Parathyroid adenoma (tissue), 2 donors: ENCODE data around the gene PCYOX1L.

Experiments
- H2AFZ ChIP-seq: fragments of 300-600 bp; sonication (generic); one replicate; pipeline ENCODE4 v1.7.0; 2017; ENCODE audit warnings: antibody characterized with exemption, mild to moderate bottlenecking
- H3K27ac ChIP-seq: fragments of 300-600 bp; sonication (generic); one replicate; pipeline ENCODE4 v1.7.0; 2017
- H3K27me3 ChIP-seq: fragments of 300-600 bp; sonication (generic); one replicate; pipeline ENCODE4 v1.7.0; 2017; ENCODE audit warnings: low read length; ENCODE audit not compliant: control insufficient read depth, insufficient read depth
- H3K36me3 ChIP-seq: fragments of 300-600 bp; sonication (generic); one replicate; pipeline ENCODE4 v1.7.0; 2017; ENCODE audit warnings: low read length; ENCODE audit not compliant: control insufficient read depth, insufficient read depth
- H3K4me1 ChIP-seq: fragments of 300-600 bp; sonication (generic); one replicate; pipeline ENCODE4 v1.7.0; 2017; ENCODE audit warnings: control low read depth
- H3K4me2 ChIP-seq: fragments of 300-600 bp; sonication (generic); one replicate; pipeline ENCODE4 v1.7.0; 2017; ENCODE audit warnings: low read length
- H3K4me3 ChIP-seq: fragments of 300-600 bp; sonication (generic); one replicate; pipeline ENCODE4 v1.7.0; 2017; ENCODE audit warnings: low read depth, low read length
- H3K79me2 ChIP-seq: fragments of 300-600 bp; sonication (generic); one replicate; pipeline ENCODE4 v1.7.0; 2017; ENCODE audit warnings: control low read depth
- H3K9ac ChIP-seq: fragments of 300-600 bp; sonication (generic); one replicate; pipeline ENCODE4 v1.7.0; 2017; ENCODE audit warnings: mild to moderate bottlenecking
- H3K9me3 ChIP-seq: fragments of 300-600 bp; sonication (generic); one replicate; pipeline ENCODE4 v1.7.0; 2017; ENCODE audit warnings: low read length; ENCODE audit not compliant: control insufficient read depth
- TF ChIP-seq, protein P1 (sequence below): fragments of 300-600 bp; sonication (generic); IDR thresholded peaks from one replicate; pipeline ENCODE4 v1.7.0; 2017; ENCODE audit warnings: antibody characterized with exemption, mild to moderate bottlenecking
- donor health status: primary hyperparathyroidism.

PCYOX1L gene

DNA sequence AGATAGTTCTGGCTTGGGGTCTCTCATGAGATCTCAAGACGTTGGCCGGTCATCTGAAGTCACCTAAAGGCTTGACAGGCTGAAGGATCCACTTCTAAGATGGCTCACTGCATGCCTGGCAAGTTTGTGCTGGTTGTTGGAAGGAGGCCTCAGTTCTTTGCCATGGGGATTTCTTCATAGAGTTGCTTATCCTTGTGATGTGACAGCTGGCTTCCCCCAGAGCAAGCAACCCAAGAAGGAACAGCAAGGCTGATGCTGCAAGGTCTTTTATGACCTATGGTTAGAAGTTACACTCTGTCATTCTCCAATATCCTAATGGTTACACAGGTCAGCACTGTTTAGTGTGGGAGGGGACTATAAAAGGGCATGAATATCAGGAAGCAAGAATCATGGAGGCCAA, 33.2 kb upstream of the PCYOX1L start:
- H3K27ac ChIP-seq = no peak overlapping the region
- H3K9me3 ChIP-seq = no peaks in the 10 kb centered on the region
- no peaks in the 10 kb centered on the region for H3K79me2 ChIP-seq
- no peak overlapping the region for H3K4me3 ChIP-seq
- H3K9ac ChIP-seq = no peak overlapping the region
- no peaks in the 10 kb centered on the region for H3K36me3 ChIP-seq
- TF ChIP-seq, protein P1, sequence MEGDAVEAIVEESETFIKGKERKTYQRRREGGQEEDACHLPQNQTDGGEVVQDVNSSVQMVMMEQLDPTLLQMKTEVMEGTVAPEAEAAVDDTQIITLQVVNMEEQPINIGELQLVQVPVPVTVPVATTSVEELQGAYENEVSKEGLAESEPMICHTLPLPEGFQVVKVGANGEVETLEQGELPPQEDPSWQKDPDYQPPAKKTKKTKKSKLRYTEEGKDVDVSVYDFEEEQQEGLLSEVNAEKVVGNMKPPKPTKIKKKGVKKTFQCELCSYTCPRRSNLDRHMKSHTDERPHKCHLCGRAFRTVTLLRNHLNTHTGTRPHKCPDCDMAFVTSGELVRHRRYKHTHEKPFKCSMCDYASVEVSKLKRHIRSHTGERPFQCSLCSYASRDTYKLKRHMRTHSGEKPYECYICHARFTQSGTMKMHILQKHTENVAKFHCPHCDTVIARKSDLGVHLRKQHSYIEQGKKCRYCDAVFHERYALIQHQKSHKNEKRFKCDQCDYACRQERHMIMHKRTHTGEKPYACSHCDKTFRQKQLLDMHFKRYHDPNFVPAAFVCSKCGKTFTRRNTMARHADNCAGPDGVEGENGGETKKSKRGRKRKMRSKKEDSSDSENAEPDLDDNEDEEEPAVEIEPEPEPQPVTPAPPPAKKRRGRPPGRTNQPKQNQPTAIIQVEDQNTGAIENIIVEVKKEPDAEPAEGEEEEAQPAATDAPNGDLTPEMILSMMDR = no peak
- peaks cover 13% of the 10 kb centered on the region for H3K4me1 ChIP-seq
- no peak overlapping the region for H3K4me2 ChIP-seq
- no peaks in the 10 kb centered on the region for H3K27me3 ChIP-seq
- H2AFZ ChIP-seq = no peak overlapping the region

DNA sequence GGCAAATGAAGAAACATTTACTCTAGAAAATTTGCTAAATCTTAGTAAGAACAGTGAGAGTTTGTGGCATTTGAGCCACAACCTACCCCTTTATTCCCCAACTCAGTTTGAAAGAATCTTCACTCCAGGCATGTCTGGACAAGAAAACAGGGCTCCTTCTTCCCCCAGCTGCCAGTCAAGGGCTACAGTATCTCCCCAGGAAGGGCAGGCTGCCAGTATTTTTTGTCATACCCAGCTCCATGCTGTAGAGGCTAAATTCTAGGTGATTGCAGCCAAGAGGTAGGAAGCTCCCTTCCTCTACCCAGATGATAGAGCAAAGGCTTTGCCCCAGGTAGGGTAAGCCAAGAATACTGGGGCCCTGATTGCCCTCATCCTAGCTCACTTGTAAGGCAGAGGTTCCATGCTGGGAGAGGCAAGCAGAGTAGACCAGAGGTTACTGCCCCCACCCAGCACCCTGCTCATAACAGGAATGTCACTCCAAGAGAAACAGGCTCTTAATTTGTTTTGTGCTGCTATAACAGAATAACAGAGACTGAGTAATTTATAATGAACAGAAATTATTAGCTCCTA, 32.6 kb upstream of the PCYOX1L start:
- TF ChIP-seq, protein P1 = no peak
- Histone ChIP-seq H2AFZ (no peak overlapping the region), H3K4me1 (peaks cover 11% of the 10 kb centered on the region), H3K27me3 (no peaks in the 10 kb centered on the region), H3K4me2 (no peak overlapping the region), H3K9ac (no peak overlapping the region), H3K79me2 (no peaks in the 10 kb centered on the region), H3K36me3 (no peaks in the 10 kb centered on the region), H3K27ac (no peak overlapping the region), H3K4me3 (no peak overlapping the region), H3K9me3 (no peaks in the 10 kb centered on the region)

DNA sequence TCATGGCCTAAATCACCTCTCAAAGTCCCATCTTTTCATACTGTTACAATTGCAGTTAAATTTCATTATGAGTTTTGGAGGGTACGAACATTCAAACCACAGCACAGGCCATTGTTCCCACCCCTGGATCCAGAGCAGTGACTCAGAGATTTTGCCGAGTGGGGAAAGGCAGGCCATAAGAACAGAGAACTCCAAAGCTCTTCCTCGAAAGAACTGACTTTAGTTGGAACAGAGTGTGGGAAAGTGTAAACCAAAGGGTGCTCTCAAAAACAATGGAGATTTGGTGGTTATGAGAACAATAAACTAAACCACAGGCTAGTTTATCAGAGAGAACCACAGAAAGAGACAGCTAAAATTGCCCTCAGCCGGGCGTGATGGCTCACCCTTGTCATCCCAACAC, 32.0 kb upstream of the PCYOX1L start:
- peaks cover 5% of the 10 kb centered on the region for H3K4me1 ChIP-seq
- H3K9me3 ChIP-seq = no peaks in the 10 kb centered on the region
- no peak overlapping the region for H3K4me2 ChIP-seq
- no peak overlapping the region for H2AFZ ChIP-seq
- TF ChIP-seq, protein P1 = no peak
- H3K9ac ChIP-seq = no peak overlapping the region
- H3K27me3 ChIP-seq = no peaks in the 10 kb centered on the region
- no peaks in the 10 kb centered on the region for H3K79me2 ChIP-seq
- no peak overlapping the region for H3K27ac ChIP-seq
- no peak overlapping the region for H3K4me3 ChIP-seq
- H3K36me3 ChIP-seq = no peaks in the 10 kb centered on the region

DNA sequence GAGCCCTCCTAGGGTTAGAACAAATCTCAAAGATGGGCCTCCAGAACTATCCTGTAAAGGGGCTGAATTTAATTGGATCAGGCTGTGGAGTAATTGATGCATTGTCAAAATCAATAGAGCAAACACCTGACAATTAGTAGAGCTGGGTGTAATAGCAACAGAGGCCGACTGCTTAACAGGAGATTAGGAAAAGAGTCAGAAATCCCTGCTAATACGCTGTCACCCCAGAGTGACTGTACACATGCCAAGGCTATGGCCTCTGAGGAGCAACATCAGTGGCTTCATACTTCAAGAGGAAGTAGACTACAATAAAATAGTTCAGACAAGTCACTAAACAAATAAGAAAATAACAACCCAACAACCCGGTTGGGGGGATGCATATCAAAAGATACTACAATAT, 31.2 kb upstream of the PCYOX1L start:
- Histone ChIP-seq H3K4me3 (no peak overlapping the region), H3K9ac (no peak overlapping the region), H3K36me3 (no peaks in the 10 kb centered on the region), H3K4me2 (no peak overlapping the region), H3K4me1 (no peaks in the 10 kb centered on the region), H3K79me2 (no peaks in the 10 kb centered on the region), H3K27ac (no peak overlapping the region), H3K27me3 (no peaks in the 10 kb centered on the region), H3K9me3 (no peaks in the 10 kb centered on the region), H2AFZ (no peak overlapping the region)
- TF ChIP-seq, protein P1 = no peak

DNA sequence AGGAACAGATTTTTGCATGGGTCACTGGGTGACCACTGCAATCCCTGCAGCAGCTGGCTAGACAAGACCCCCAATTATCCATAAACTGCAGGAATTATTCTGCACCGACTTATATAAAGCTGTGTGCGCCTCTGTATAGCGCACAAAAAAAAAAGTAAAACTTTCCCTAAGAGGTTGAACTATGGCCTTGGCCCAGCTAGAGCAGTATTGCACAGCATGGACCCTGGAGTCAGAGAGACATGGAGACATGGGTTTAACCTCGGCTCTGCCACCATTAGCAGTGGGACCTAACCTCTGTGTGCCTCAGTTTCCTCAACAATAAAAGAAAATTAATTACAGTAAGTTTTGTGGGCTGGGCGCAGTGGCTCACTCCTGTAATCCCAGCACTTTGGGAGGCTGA, 29.7 kb upstream of the PCYOX1L start:
- no peak overlapping the region for H3K27ac ChIP-seq
- no peaks in the 10 kb centered on the region for H3K36me3 ChIP-seq
- H3K4me1 ChIP-seq = no peaks in the 10 kb centered on the region
- no peak overlapping the region for H2AFZ ChIP-seq
- no peaks in the 10 kb centered on the region for H3K27me3 ChIP-seq
- H3K9me3 ChIP-seq = no peaks in the 10 kb centered on the region
- no peak overlapping the region for H3K9ac ChIP-seq
- H3K79me2 ChIP-seq = no peaks in the 10 kb centered on the region
- no peak overlapping the region for H3K4me3 ChIP-seq
- H3K4me2 ChIP-seq = no peak overlapping the region
- TF ChIP-seq, protein P1 = no peak
